WI38 (cell line): Measurements from ENCODE around the gene HARS1.
A peak's percentile ranks its signal among the peaks of the same experiment; 100 is the strongest.

Source experiments
- H3K4me3 ChIP-seq: 2 replicates; pipeline ENCODE4 v1.5.1; 2011; ENCODE audit warnings: low read depth, mild to moderate bottlenecking, control low read depth, low read length
- TF ChIP-seq, protein P1 (sequence below): IDR thresholded peaks from 2 replicates; pipeline ENCODE4 v1.5.1; 2012; ENCODE audit warnings: low read depth, mild to moderate bottlenecking, control low read depth, low read length

Gene HARS1

DNA sequence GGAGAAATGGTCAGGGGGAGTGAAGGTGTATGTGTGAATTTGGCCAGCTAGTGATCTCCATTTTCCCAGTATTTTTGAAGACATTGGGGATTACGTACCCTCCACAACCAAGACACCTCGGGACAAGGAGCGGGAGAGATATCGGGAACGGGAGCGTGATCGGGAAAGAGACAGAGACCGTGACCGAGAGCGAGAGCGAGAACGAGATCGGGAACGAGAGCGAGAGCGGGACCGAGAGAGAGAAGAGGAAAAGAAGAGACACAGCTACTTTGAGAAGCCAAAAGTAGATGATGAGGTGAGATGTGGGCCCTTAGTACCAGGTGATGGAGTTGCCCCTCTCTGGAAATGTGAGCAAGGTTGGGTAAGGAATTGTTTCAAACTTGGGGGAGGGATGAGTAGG lies 32.3 kb downstream of the HARS1 start:
- TF ChIP-seq, protein P1, sequence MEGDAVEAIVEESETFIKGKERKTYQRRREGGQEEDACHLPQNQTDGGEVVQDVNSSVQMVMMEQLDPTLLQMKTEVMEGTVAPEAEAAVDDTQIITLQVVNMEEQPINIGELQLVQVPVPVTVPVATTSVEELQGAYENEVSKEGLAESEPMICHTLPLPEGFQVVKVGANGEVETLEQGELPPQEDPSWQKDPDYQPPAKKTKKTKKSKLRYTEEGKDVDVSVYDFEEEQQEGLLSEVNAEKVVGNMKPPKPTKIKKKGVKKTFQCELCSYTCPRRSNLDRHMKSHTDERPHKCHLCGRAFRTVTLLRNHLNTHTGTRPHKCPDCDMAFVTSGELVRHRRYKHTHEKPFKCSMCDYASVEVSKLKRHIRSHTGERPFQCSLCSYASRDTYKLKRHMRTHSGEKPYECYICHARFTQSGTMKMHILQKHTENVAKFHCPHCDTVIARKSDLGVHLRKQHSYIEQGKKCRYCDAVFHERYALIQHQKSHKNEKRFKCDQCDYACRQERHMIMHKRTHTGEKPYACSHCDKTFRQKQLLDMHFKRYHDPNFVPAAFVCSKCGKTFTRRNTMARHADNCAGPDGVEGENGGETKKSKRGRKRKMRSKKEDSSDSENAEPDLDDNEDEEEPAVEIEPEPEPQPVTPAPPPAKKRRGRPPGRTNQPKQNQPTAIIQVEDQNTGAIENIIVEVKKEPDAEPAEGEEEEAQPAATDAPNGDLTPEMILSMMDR, result no peak

DNA sequence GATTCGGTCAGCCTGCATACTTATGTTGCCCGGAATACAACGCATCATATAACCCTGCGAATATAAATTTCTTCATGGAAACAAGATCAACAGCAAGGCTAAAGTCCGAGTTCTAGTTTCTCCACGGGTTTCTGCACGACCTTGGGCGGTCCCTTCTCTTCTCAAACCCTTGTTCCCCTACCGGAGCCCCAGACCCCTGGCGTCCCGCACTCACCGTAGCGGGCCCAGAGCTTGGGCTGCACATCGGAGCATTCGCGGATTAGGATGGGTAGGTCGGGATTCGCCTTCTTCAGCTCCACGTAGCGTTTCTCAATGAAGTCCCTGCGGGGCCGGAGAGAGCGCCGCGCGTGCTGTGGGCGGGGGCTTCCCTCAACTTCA lies 44.1 kb downstream of the HARS1 start:
- H3K4me3 ChIP-seq, result peak overlapping the region; percentile 88
- TF ChIP-seq, protein P1, result no peak

More for the DNA sequence above, 32.3 kb downstream of the HARS1 start:
- no peak overlapping the region for H3K4me3 ChIP-seq

DNA sequence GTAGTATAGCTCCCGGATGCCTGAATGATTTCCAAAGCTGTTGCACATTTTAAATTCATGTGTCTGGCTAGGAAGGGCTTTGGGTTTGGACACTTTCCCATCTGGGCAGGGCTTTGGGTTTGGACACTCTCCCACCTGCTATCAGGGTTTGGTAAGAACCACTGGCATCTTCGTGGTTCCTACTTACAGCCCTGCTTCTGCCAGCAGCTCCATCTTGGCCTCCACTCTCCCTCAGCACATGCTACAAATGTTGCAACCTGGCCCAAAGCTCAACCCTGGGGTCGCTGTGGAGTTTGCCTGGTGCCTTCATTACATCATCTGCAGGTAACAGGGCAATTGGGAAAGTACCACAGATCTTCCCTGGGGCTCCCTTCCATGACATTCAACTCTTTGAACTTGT lies 48.5 kb downstream of the HARS1 start:
- no peak overlapping the region for H3K4me3 ChIP-seq
- TF ChIP-seq, protein P1, result no peak

DNA sequence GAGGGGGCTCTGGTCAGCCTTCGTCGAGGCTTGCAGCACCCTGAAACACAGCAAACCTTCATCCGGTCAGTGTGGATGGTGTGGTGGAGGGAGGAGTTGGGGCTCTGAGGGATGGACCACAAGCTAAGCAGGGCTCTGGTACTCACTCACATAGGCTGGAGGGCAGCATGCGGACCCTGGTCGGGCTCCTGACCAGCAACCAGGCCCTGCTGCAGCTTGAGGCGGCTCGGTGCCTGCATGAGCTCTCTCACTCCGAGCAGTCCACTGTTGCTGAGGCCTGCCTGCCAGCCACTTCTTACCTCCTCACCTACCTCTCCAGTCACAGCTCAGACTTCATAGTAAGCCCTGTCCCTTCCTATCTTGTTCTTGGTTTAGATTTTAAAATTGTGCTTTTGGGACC lies 49.5 kb downstream of the HARS1 start:
- H3K4me3 ChIP-seq, result no peak overlapping the region
- TF ChIP-seq, protein P1, result no peak

DNA sequence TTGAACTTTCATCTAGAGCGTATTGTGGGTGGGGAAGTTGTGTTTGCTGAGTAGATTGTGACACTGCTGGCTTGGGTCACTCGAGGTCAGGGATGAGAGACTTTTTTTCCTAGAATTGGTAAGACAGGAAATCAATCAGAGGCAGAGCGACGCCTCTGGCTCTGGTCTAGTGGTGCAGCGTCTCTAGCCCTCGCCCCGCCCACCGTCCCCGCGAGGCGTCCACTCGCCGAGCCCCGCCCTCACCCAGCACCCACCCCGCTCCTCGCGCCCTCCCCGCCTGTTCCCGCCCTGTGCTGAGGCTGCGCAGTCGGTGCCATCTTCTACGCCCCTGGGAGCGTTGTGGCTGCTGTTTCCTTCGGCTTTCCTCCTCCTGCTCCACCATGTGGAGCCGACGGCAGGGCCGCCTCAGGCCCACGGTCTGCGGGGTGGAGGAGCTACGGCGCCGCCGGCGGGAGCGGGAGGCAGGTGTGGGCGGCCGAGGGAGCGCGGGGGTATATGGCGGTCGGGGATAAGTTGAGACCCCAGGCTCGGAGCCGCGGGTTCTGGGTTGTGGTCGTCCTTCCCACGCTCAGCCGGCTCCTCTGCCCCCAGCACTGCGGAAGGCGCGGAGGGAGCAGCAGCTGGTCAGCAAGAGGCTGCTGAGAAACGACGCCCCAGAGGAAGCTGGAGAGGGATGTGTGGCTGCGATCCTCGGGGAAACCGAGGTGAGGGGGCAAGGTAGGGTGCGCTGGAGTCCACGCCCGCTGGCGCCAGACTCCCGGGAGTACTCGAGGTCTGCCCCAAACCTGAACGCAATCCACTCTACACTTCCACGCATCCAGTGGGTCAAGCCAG lies 51.8 kb downstream of the HARS1 start, which contains the start of gene TMCO6:
Gene TMCO6 (plus strand): TSS at position 304 of the 834 bp plus-strand sequence. CDS start 77 bp downstream, at position 381.
- peak within 1 kb of the TSS; percentile 81 for H3K4me3 ChIP-seq
- TF ChIP-seq, protein P1, result peak; percentile 40; the same call in 1 of the 2 replicates

DNA sequence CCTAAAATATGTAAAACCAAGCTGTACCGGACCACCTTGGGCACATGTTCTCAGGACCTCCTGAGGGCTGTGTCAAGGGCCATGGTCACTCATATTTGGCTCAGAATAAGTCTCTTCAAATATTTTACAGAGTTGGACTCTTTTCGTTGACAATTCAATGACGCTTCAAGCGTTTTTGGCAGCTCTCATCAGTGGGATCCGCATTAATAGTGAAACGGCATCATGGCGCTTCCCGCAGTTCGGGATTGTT lies 52.3 kb downstream of the HARS1 start:
- peak overlapping the region; percentile 81 for H3K4me3 ChIP-seq

DNA sequence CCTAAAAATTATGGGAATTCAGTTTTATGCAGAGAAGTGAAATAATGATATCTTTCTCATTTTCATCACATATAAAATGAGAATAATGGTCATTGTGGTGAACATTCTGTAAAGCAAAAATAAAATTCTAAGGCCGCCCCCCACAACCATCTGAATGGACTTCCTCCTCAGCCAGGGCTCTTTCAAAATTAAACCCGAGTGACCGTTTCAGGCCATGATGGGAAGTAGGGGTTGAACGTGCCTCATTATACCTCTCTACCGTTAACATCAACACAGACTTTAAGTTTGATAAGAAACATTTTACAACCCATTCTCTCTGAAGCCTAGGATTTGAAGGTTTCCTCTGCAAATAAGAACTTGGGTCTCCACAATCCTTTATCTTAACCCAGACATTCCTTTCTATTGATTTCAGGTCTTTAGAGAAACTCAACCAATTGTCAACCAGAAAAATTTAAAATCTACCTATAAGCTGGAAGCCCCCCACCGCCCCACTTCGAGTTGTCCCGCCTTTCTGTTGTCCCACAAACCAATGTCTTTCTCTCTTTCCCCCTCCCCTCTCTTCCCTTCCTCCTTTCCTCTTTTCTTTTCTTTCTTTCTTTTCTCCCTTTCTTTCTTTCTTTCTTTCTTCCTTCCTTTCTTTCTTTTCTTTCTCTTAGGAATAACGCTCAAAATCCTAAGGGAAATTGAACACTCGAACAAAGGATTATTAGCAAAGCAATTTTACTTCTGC lies 53.6 kb downstream of the HARS1 start:
- TF ChIP-seq, protein P1, result no peak
- no peak overlapping the region for H3K4me3 ChIP-seq
